ENCODE results near the gene ATP6V1A.

Gene ATP6V1A

DNA sequence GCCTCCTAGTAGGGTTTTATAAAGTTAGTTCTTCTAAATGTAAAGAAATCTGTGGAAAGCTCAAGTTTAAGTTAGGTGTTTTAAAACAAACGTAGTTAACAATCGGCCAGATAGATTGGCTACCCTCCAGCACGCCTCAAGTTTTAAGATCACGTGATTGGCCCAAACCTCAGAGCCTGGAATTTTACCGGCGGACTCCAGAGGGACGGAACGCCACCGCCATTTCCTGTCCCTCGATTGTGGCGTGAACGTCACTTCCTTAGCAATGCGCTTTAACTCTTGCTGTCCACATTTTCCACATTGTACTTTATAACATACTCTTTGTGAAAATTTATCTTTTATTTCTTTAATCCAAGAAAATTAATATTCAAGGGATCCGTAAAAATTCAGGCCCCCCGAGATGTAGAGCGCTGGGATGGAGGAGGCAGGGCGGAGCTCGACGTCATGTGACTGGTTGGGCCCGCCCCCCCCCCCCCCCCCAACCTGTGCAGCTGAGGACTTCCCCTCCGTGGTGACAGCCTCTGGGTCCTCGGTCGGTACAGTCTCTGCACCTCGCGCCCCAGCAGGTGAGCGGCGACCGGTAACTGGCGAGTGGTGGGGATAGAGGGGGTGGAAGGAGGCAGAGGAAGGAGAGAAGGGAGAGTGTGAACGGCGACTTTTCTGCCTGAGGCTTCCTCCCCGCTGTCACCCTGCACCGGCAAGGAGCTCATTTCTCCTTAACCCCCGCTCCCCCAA, at the start of gene ATP6V1A:
TSS of gene ATP6V1A (plus strand) at position 488 of the 735 bp plus-strand sequence. CDS start 31,719 bp downstream, outside the sequence.
- DNase-seq (ENCODE audit: low read depth in 1 of 2, low spot score in 1 of 2): peak; percentile 56 to 87

- no peak for DNase-seq (ENCODE audit: low read depth in 1 of 2, low spot score in 1 of 2)
Observed at GRCh38 chr3:113697500-113698090, 49.2 kb upstream of the ATP6V1A start.

DNA sequence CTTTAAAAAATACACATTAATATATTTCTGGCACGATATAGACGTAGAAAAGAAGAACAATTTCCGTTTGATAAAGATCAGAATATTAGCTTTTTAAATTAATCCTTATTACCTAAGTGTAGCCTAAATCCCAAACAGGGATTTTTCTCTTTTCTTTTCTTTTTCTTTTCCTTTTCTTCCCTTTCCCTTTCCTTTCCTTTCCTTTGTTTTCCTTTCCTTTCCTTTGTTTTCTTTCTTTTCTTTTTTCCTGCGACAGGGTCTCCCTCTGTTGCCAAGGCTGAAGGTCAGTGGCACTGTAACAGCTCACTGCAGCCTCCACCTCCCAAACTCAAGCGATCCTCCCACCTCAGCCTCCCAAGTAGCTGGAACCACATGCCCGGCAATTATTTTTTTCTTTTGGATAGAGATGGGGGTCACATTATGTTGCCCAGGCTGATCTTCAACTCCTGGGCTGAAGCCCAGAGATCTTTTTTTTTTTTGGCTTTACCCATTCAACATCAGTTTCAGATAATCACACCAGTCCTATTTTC, 48.6 kb upstream of the ATP6V1A start:
- DNase-seq (ENCODE audit: low read depth in 1 of 2, low spot score in 1 of 2): no peak

- DNase-seq (ENCODE audit: low read depth in 1 of 2, low spot score in 1 of 2): no peak
Observed at GRCh38 chr3:113698956-113699355, 47.9 kb upstream of the ATP6V1A start.

- DNase-seq (ENCODE audit: low read depth in 1 of 2, low spot score in 1 of 2): no peak
Observed at GRCh38 chr3:113707835-113708234, 39.0 kb upstream of the ATP6V1A start.

DNA sequence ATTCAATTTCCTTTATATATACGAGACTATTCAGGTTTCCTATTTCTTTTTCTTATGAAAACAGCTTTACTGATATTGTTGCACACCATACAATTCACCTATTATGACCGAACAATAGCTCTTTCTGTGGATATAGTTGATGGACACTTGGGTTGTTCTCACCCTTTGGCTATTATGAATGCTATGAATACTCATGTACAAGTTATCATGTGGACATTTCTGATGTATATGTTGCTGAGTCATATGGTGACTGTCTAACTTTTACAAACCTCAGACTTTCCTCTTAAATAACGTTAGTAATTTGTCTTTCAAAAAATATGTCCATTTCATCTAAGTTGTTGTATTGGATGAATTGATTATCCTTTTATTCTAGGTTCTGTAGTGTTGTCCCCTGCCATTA, 34.7 kb upstream of the ATP6V1A start:
- no peak for DNase-seq (ENCODE audit: low read depth in 1 of 2, low spot score in 1 of 2)

GRCh38 chr3:113714702-113715101, 32.1 kb upstream of the ATP6V1A start:
- no peak for DNase-seq (ENCODE audit: low read depth in 1 of 2, low spot score in 1 of 2)

DNA sequence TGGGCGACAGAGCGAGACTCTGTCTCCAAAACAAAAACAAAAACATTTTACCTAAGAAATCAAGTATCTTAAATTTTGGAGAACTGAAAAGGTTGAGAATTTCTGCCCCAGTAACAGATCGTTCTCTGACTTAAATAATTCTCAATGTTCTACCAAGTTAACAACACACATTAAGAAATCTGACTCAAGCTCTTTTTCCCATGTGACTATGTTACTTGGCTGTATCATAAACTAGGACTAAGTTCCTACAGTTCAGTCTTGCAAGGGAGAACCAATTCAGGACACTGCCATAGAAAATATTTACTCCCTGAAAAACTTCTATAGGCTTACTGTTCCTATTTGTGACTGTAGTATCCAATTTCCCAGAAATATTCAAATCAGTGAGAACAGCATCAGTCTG, 29.5 kb upstream of the ATP6V1A start:
- DNase-seq (ENCODE audit: low read depth in 1 of 2, low spot score in 1 of 2): no peak

- DNase-seq (ENCODE audit: low read depth in 1 of 2, low spot score in 1 of 2): no peak
Observed at GRCh38 chr3:113717818-113718217, 29.0 kb upstream of the ATP6V1A start.

- no peak for DNase-seq (ENCODE audit: low read depth in 1 of 2, low spot score in 1 of 2)
Observed at GRCh38 chr3:113719294-113719693, 27.5 kb upstream of the ATP6V1A start.

DNA sequence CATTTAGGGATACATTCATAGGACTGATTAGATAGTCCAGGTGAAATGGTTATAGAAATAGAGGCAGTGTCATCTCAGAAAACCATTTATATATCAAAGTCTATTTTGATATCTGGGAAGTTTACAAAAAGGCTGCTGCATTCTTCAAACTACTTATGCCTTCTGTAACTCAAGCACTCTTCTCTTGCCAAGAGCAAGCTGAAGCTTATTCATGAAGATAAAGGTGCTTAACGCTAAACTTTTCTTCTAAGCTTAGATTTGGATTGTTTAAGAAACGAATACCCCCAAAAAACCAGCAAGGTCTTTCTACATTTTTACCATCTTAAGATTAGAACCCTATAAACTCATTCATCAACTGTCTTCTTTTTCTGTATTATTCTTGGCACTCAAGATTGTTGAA, 27.1 kb upstream of the ATP6V1A start:
- DNase-seq (ENCODE audit: low read depth in 1 of 2, low spot score in 1 of 2): no peak

- DNase-seq (ENCODE audit: low read depth in 1 of 2, low spot score in 1 of 2): no peak
Observed at GRCh38 chr3:113721636-113722035, 25.2 kb upstream of the ATP6V1A start.

DNA sequence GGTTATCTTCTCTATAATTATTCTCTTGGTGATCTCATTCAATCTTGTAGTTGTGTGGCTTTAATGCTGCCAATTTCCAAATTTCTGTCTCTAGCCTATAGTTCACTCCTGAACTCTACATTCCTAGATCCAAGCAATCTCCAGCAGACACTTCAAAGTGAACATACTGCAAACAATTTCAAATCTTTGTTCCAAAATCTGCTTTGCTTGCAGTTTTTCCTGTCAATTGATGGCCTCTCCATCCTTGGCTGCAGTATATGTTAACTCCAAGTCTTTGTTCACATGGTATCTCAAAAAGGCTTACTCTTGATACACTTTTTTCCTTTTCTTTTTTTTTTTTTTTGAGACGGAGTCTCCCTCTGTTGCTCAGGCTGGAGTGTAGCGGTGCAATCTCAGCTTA, 18.2 kb upstream of the ATP6V1A start:
- DNase-seq (ENCODE audit: low read depth in 1 of 2, low spot score in 1 of 2): no peak

- DNase-seq (ENCODE audit: low read depth in 1 of 2, low spot score in 1 of 2): no peak
Observed at GRCh38 chr3:113730550-113730949, 16.3 kb upstream of the ATP6V1A start.

- DNase-seq (ENCODE audit: low read depth in 1 of 2, low spot score in 1 of 2): no peak
Observed at GRCh38 chr3:113731694-113732093, 15.1 kb upstream of the ATP6V1A start.

- DNase-seq (ENCODE audit: low read depth in 1 of 2, low spot score in 1 of 2): peak in 1 of 2 donors; percentile 19
Observed at GRCh38 chr3:113736548-113737089, 10.2 kb upstream of the ATP6V1A start.

GRCh38 chr3:113741086-113741485, 5.7 kb upstream of the ATP6V1A start:
- DNase-seq (ENCODE audit: low read depth in 1 of 2, low spot score in 1 of 2): no peak

DNA sequence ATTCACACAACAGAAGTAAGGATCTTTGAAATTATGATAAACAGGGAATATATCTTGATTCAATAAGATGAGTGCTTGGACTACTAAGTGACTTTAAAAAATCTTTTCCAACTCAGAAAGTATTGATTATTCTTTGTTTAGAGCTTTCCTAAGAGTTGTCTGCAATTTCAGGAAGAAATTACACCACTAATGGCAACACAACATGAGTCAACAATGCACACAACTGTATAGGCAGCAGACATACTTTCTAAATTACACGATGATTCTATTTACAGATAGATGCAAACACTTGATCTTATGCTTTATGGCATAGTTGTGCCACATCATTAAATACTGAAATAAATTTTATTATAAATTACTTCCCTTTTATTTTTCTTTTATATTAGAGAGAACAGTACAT, 5.2 kb upstream of the ATP6V1A start:
- no peak for DNase-seq (ENCODE audit: low read depth in 1 of 2, low spot score in 1 of 2)

- no peak for DNase-seq (ENCODE audit: low read depth in 1 of 2, low spot score in 1 of 2)
Observed at GRCh38 chr3:113743006-113743630, 3.7 kb upstream of the ATP6V1A start.

GRCh38 chr3:113744941-113745755, 1.7 kb upstream of the ATP6V1A start:
- peak; percentile 30 to 78 for DNase-seq (ENCODE audit: low read depth in 1 of 2, low spot score in 1 of 2)

Data from activated CD4-positive, alpha-beta T cell treated with anti-CD3 and anti-CD28 coated beads, Interleukin-2, amount 50 U/mL, for 24 hours (primary cell).